IMR-90 (cell line): ENCODE measurements around the gene BCDIN3D. TPM values are rescaled to one million over a fixed set of nuclear protein-coding genes. Genes with fewer than 3 reads are reported as not detected.

ENCODE experiments used
- ATAC-seq: fragments of 200-7000 bp; cut with Tn5 transposase; 2 replicates; pipeline ENCODE4 v1.9.1; 2020; ENCODE audit warnings: low read depth, mild to moderate bottlenecking, moderate library complexity
- BruUV-seq: library from RNA; stranded (reverse); fragments of 400-500 nt; replicated peaks from 2 replicates; lab custom pipeline; 2021; lab: Mats Ljungman, UMichigan
- CTCF ChIA-PET: fragments of 300-600 bp; formaldehyde crosslinking; extraction: SDS; loops from one replicate; lab custom pipeline; 2021; ENCODE audit warnings: antibody characterized with exemption; lab: Yijun Ruan, JAX
- POLR2A ChIA-PET: fragments of 300-600 bp; sonication (Branson Sonifier 250); formaldehyde crosslinking; loops from one replicate; lab custom pipeline; 2022; ENCODE audit warnings: antibody characterized with exemption; ENCODE audit not compliant: unreplicated experiment; lab: Charles Lee
- DNase-seq: peaks from one replicate; pipeline ENCODE4 v3.0.0; 2013
- H2AFZ ChIP-seq: replicated peaks from 2 replicates; pipeline ENCODE3; 2013; ENCODE audit warnings: low read length, mild to moderate bottlenecking; ENCODE audit not compliant: poor library complexity
- H2AK5ac ChIP-seq: 2 replicates; pipeline ENCODE4 v1.6.1; 2013; ENCODE audit warnings: low read depth, low read length, inconsistent platforms
- H2AK9ac ChIP-seq: replicated peaks from 2 replicates; pipeline ENCODE3; 2013; ENCODE audit warnings: mild to moderate bottlenecking, low read depth, low read length, moderate library complexity; ENCODE audit not compliant: poor library complexity
- H2BK120ac ChIP-seq: 2 replicates; pipeline ENCODE4 v1.6.1; 2013; ENCODE audit warnings: low read depth, low read length, inconsistent platforms
- H2BK15ac ChIP-seq: 3 replicates; pipeline ENCODE4 v1.6.1; 2013; ENCODE audit warnings: low read depth, low read length, inconsistent platforms
- H2BK20ac ChIP-seq: 2 replicates; pipeline ENCODE4 v1.6.1; 2013; ENCODE audit warnings: low read depth, mild to moderate bottlenecking, inconsistent platforms, low read length, moderate library complexity
- H2BK5ac ChIP-seq: 2 replicates; pipeline ENCODE4 v1.6.1; 2013; ENCODE audit warnings: mild to moderate bottlenecking, low read depth, low read length, inconsistent platforms; ENCODE audit not compliant: poor library complexity, severe bottlenecking
- H3K14ac ChIP-seq: replicated peaks from 2 replicates; pipeline ENCODE4 v1.6.1; 2013; ENCODE audit warnings: low read depth, low read length, inconsistent platforms
- H3K18ac ChIP-seq: 2 replicates; pipeline ENCODE4 v1.6.1; 2013; ENCODE audit warnings: low read depth, low read length, control low read depth
- H3K23ac ChIP-seq: 2 replicates; pipeline ENCODE4 v1.6.1; 2013; ENCODE audit warnings: low read depth, low read length, inconsistent platforms
- H3K27ac ChIP-seq: 2 replicates; pipeline ENCODE4 v1.5.1; 2013; ENCODE audit warnings: mild to moderate bottlenecking, control low read depth, low read length; ENCODE audit not compliant: insufficient read depth
- H3K27me3 ChIP-seq: 2 replicates; pipeline ENCODE4 v1.6.1; 2013; ENCODE audit warnings: low read length; ENCODE audit not compliant: control insufficient read depth, insufficient read depth
- H3K36me3 ChIP-seq: 2 replicates; pipeline ENCODE4 v1.6.1; 2013; ENCODE audit warnings: low read length, mixed read lengths; ENCODE audit not compliant: control insufficient read depth, insufficient read depth
- H3K4ac ChIP-seq: 2 replicates; pipeline ENCODE4 v1.6.1; 2013; ENCODE audit warnings: low read depth, low read length, inconsistent platforms
- H3K4me1 ChIP-seq: 2 replicates; pipeline ENCODE4 v1.6.1; 2013; ENCODE audit warnings: low read length, mixed read lengths; ENCODE audit not compliant: control insufficient read depth, insufficient read depth
- H3K4me2 ChIP-seq: 2 replicates; pipeline ENCODE4 v1.6.1; 2013; ENCODE audit warnings: low read depth, mild to moderate bottlenecking, control low read depth, low read length, moderate library complexity
- H3K4me3 ChIP-seq: 2 replicates; pipeline ENCODE4 v1.5.1; 2013; ENCODE audit warnings: low read depth, mild to moderate bottlenecking, control low read depth, low read length, moderate library complexity; ENCODE audit not compliant: insufficient read depth
- H3K56ac ChIP-seq: 2 replicates; pipeline ENCODE4 v1.6.1; 2013; ENCODE audit warnings: low read length, inconsistent platforms; ENCODE audit not compliant: insufficient read depth; ENCODE audit errors: extremely low read depth
- H3K79me1 ChIP-seq, 2 experiments: 2 replicates each; pipeline ENCODE4 v1.6.1; 2013; ENCODE audit warnings: low read length in 2 of 2, inconsistent platforms in 1 of 2, low read depth in 1 of 2
- H3K9ac ChIP-seq: 2 replicates; pipeline ENCODE4 v1.6.1; 2013; ENCODE audit warnings: low read depth, low read length, control low read depth
- H3K9me1 ChIP-seq: 2 replicates; pipeline ENCODE4 v1.6.1; 2013; ENCODE audit warnings: low read length, inconsistent platforms; ENCODE audit not compliant: insufficient read depth
- H3K9me3 ChIP-seq: 2 replicates; pipeline ENCODE4 v1.6.1; 2013; ENCODE audit warnings: low read length; ENCODE audit not compliant: control insufficient read depth, insufficient read depth
- H4K20me1 ChIP-seq: 2 replicates; pipeline ENCODE4 v1.6.1; 2013; ENCODE audit warnings: low read length, inconsistent platforms; ENCODE audit not compliant: insufficient read depth
- H4K5ac ChIP-seq: 2 replicates; pipeline ENCODE4 v1.6.1; 2013; ENCODE audit warnings: mild to moderate bottlenecking, low read depth, low read length, control low read depth
- H4K8ac ChIP-seq, 2 experiments: 2 replicates each; pipeline ENCODE4 v1.6.1; 2013; ENCODE audit warnings: low read depth in 2 of 2, low read length in 2 of 2, control low read depth in 1 of 2, inconsistent platforms in 1 of 2
- H4K91ac ChIP-seq: 2 replicates; pipeline ENCODE4 v1.6.1; 2013; ENCODE audit warnings: low read depth, low read length, inconsistent platforms; ENCODE audit not compliant: insufficient read depth
- CHD1 ChIP-seq: IDR thresholded peaks from 2 replicates; pipeline ENCODE4 v1.6.1; 2012; ENCODE audit warnings: low read depth, low read length, improper control_type of control experiment
- ELK1 ChIP-seq: fragments of 150-350 bp; IDR thresholded peaks from 2 replicates; pipeline ENCODE4 v1.6.1; 2016; ENCODE audit warnings: low read depth, mild to moderate bottlenecking, low read length, moderate library complexity, borderline replicate concordance
- FOS ChIP-seq: fragments of 150-350 bp; IDR thresholded peaks from 2 replicates; pipeline ENCODE4 v1.6.1; 2016; ENCODE audit warnings: low read depth, low read length
- MAZ ChIP-seq: IDR thresholded peaks from 2 replicates; pipeline ENCODE4 v1.6.1; 2012; ENCODE audit warnings: low read depth, mild to moderate bottlenecking, low read length, improper control_type of control experiment, moderate library complexity, borderline replicate concordance
- WGBS, 2 experiments: methylation state at CpG; one replicate each; pipeline versions ENCODE4 v1.1.5 to v1.1.7; 2013; ENCODE audit warnings: missing lambda C conversion rate in 2 of 2; ENCODE audit not compliant: insufficient read length in 1 of 2; ENCODE audit errors: extremely low coverage in 2 of 2; 5-methylcytosine and 5-hydroxymethylcytosine counted together
- dilution Hi-C: fragments of 300-500 bp; cut with HindIII; formaldehyde crosslinking; loops from one replicate; pipeline ENCODE4 v1.14.3; 2018; ENCODE audit warnings: low sequenced_read_pairs; ENCODE audit not compliant: unreplicated experiment
- in situ Hi-C: fragments of 300-500 bp; cut with MboI; formaldehyde crosslinking; loops from 3 replicates; pipeline ENCODE4 v1.14.3; 2019; ENCODE audit warnings: low sequenced_read_pairs, inconsistent platforms, mixed read lengths
- intact Hi-C: fragments of 100-400 bp; cut with micrococcal nuclease; formaldehyde crosslinking; loops from 2 replicates; pipeline ENCODE4 v1.10.0; 2022
- polyA plus RNA-seq, 3 experiments: library from polyadenylated mRNA; depleted of rRNA; stranded (reverse); fragments of >200 nt; gene quantifications; 2 replicates each; pipeline ENCODE4 v1.2.3, GENCODE V29; 2012; ENCODE audit warnings: low replicate concordance in 1 of 3
- total RNA-seq: library from RNA; depleted of rRNA; stranded (reverse); fragments of >200 nt; gene quantifications from 2 replicates; pipeline ENCODE4 v1.2.3, GENCODE V29; 2012

Gene BCDIN3D
- total and polyA plus RNA-seq, 2 of the 4 experiments (the other 2 are of a cell fraction) = 2.3 TPM

- intact Hi-C loops = no loop called here
- POLR2A ChIA-PET = no interaction called here
- ATAC-seq (no peak), DNase-seq (no peak)
- H3K9me1 ChIP-seq = no peaks in the 10 kb centered on the region
- no peak overlapping the region for H3K14ac ChIP-seq
- no peak overlapping the region for H2BK5ac ChIP-seq
- H2AFZ ChIP-seq = no peak overlapping the region
- H4K91ac ChIP-seq = no peak overlapping the region
- H3K27me3 ChIP-seq = no peaks in the 10 kb centered on the region
- H3K4me3 ChIP-seq = no peak overlapping the region
- H3K23ac ChIP-seq = no peak overlapping the region
- H3K36me3 ChIP-seq = peaks cover 71% of the 10 kb centered on the region
- no peak overlapping the region for H3K4ac ChIP-seq
- no peak for TF ChIP-seq MAZ
- no peak for TF ChIP-seq ELK1
- TF ChIP-seq FOS = no peak
- TF ChIP-seq CHD1 = no peak
- H3K4me1 ChIP-seq = no peaks in the 10 kb centered on the region
- H2BK20ac ChIP-seq = no peak overlapping the region
- in situ Hi-C loops = no loop called here
- H2AK5ac ChIP-seq = no peak overlapping the region
- CTCF ChIA-PET = no interaction called here
- H2AK9ac ChIP-seq = peak overlapping the region; percentile 45
- H2BK15ac ChIP-seq = no peak overlapping the region
- 100% methylated on average over 1 of the region's 9 CpGs; no CpG with 5 or more reads in 1 of the 2 experiments for WGBS, 2 experiments
- no peak overlapping the region for H3K18ac ChIP-seq
- no peak overlapping the region for H4K5ac ChIP-seq
- BruUV-seq = no TSS peak
- no peak overlapping the region for H3K56ac ChIP-seq
- no peak overlapping the region for H4K8ac ChIP-seq
- no peak overlapping the region for H3K4me2 ChIP-seq
- no peak overlapping the region for H2BK120ac ChIP-seq
- no peak overlapping the region for H3K27ac ChIP-seq
- peaks cover 5% of the 10 kb centered on the region; the same call in 1 of the 2 replicates for H4K20me1 ChIP-seq
- no peaks in the 10 kb centered on the region for H3K79me1 ChIP-seq
- H3K9me3 ChIP-seq = no peaks in the 10 kb centered on the region
- H3K9ac ChIP-seq = no peak overlapping the region
- dilution Hi-C loops = no loop called here
These were observed 49.3 kb downstream of the BCDIN3D start for GRCh38 chr12:49793620-49794019.
